GM10248 (cell line): ENCODE data around the gene SLC38A1.
"Not testable (repeated sequence)": the region's sequence is repeated elsewhere in the genome, so short reads cannot be mapped to it uniquely, and the experiment has no call there.

Source experiments
- CTCF ChIA-PET: fragments of 300-600 bp; sonication (Branson Sonifier 250); formaldehyde crosslinking; extraction: SDS; loops from one replicate; lab custom pipeline; 2021; ENCODE audit warnings: antibody characterized with exemption; lab: Yijun Ruan, JAX
- POLR2A ChIA-PET: fragments of 350-650 bp; sonication (Branson Sonifier 250); formaldehyde crosslinking; extraction: SDS; loops from one replicate; lab custom pipeline; 2020; ENCODE audit warnings: antibody characterized with exemption; lab: Yijun Ruan, JAX
- DNase-seq: peaks from one replicate; pipeline ENCODE4 v3.0.0; 2012; ENCODE audit errors: extremely low spot score
- CTCF ChIP-seq: IDR thresholded peaks from 2 replicates; pipeline ENCODE4 v1.5.1; 2012; ENCODE audit warnings: mild to moderate bottlenecking, low read depth; ENCODE audit errors: extremely low read depth, missing control alignments, control extremely low read depth

The SLC38A1 gene

GRCh38 chr12:46206471-46206870 is 62.4 kb downstream of the SLC38A1 start:
- ChIA-PET POLR2A (no interaction called here), CTCF (interaction anchor here (1.1 to 2.9 kb wide), 4 partner anchors 14 to 81 kb away, joined by 3 to 6 read pairs (median 4); no protein-coding TSS in a partner anchor)
- no peak for TF ChIP-seq CTCF
- no peak for DNase-seq

- POLR2A ChIA-PET, result no interaction called here
- no peak for TF ChIP-seq CTCF
- DNase-seq, result no peak
- CTCF ChIA-PET, result interaction anchor here (0.7 to 2.9 kb wide), 3 partner anchors 10 to 80 kb away, joined by 3 to 6 read pairs (median 4); no protein-coding TSS in a partner anchor
Observed at GRCh38 chr12:46205294-46205693, 63.5 kb downstream of the SLC38A1 start.

GRCh38 chr12:46201284-46201789 is 67.5 kb downstream of the SLC38A1 start:
- TF ChIP-seq CTCF, result no peak
- ChIA-PET POLR2A (no interaction called here), CTCF (interaction anchor here (1.0 to 1.2 kb wide), 2 partner anchors 13 to 26 kb away, joined by 3 read pairs; no protein-coding TSS in a partner anchor)
- DNase-seq, result no peak

- DNase-seq, result no peak
- no peak for TF ChIP-seq CTCF
- ChIA-PET CTCF (interaction anchor here (1.6 kb wide), 1 partner anchor 102 kb away, joined by 4 read pairs; no protein-coding TSS in a partner anchor), POLR2A (no interaction called here)
Observed at GRCh38 chr12:46200551-46200950, 68.3 kb downstream of the SLC38A1 start.

- CTCF ChIA-PET, result interaction anchor here (1.0 to 1.9 kb wide), 5 partner anchors 9 to 104 kb away, joined by 3 to 8 read pairs (median 5); no protein-coding TSS in a partner anchor
Observed at GRCh38 chr12:46198913-46199312, 69.9 kb downstream of the SLC38A1 start.

GRCh38 chr12:46197883-46198282 is 71.0 kb downstream of the SLC38A1 start:
- DNase-seq, result no peak
- ChIA-PET CTCF (interaction anchor here (0.9 kb wide), 1 partner anchor 12 kb away, joined by 3 read pairs; no protein-coding TSS in a partner anchor), POLR2A (no interaction called here)
- TF ChIP-seq CTCF, result no peak

More at GRCh38 chr12:46198913-46199312, 69.9 kb downstream of the SLC38A1 start:
- POLR2A ChIA-PET, result no interaction called here
- no peak for DNase-seq
- no peak for TF ChIP-seq CTCF

GRCh38 chr12:46190533-46190932 is 78.3 kb downstream of the SLC38A1 start:
- CTCF ChIA-PET, result interaction anchor here (1.4 kb wide), 1 partner anchor 9 kb away, joined by 5 read pairs; no protein-coding TSS in a partner anchor
- DNase-seq, POLR2A ChIA-PET: not testable (repeated sequence)
